ENCODE results near the gene MMEL1.
"Not testable (repeated sequence)": the region's sequence is repeated elsewhere in the genome, so short reads cannot be mapped to it uniquely, and the experiment has no call there.

Gene MMEL1

DNA sequence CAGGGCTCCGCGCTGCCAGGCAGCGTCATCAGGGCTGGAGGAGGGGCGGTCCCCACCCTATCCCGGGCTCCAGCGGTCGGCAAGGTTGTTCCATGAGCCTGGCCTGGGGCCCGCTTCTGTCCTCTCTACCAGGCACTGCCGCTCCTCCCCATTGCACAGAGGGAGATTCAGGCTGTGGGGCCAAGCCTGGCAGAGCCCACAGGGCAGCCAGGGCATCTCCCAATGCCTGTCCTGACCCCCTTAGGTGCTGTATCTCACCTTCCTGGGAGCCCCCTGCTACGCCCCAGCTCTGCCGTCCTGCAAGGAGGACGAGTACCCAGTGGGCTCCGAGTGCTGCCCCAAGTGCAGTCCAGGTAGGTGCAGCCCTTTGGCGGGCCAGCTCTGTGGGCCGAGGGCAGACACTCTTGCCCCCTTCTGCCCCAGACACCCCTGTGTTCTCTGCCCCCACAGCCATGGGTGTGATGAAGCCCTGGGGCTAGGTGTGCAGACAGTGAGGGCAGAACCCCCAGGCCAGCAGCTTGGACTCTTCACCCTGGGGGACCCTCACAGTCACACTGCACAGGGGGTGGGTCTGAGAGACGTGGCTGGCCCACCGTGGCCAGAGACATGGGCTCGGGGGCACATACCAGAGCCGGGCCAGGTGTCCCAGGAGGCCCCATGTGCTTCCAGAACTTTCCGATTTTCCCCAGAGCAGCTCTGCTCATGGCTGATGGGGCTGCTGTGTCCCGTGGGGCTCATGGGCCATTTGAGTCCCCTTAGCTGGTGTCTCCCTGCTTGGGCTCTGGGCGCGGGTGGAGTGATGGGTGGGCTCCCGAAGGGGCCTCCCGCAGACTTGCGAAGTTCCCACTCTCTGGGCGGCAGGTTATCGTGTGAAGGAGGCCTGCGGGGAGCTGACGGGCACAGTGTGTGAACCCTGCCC is 75.1 kb downstream of the MMEL1 start:
- Mint-ChIP-seq H3K27me3 (no peaks in the 10 kb centered on the region), H3K4me3 (peak overlapping the region; percentile 86 to 93), H3K9me3 (no peaks in the 10 kb centered on the region), H3K4me1 (peaks cover 72% of the 10 kb centered on the region), H3K27ac (peak overlapping the region; percentile 92 to 98)
- DNase-seq (no peak), ATAC-seq (no peak)

GRCh38 chr1:2556678-2557481 is 75.9 kb downstream of the MMEL1 start:
- Mint-ChIP-seq H3K4me1 (peaks cover 70% of the 10 kb centered on the region), H3K9me3 (no peaks in the 10 kb centered on the region), H3K27ac (peak overlapping the region; percentile 93 to 98), H3K27me3 (no peaks in the 10 kb centered on the region), H3K4me3 (peak overlapping the region; percentile 86 to 93)
- peak; percentile 3 for ATAC-seq
- DNase-seq, result peak in 1 of 2 donors; percentile 62

- DNase-seq (peak; percentile 76 to 85), ATAC-seq (peak; percentile 73)
- H3K4me3 Mint-ChIP-seq, result peak within 1 kb of the TSS; percentile 86 to 93
- H3K27me3 Mint-ChIP-seq, result no peaks in the 10 kb centered on the region
- peak within 1 kb of the TSS; percentile 93 to 98 for H3K27ac Mint-ChIP-seq
- H3K9me3 Mint-ChIP-seq, result no peaks in the 10 kb centered on the region
- H3K4me1 Mint-ChIP-seq, result peaks cover 65% of the 10 kb centered on the region
Measured at GRCh38 chr1:2556277-2556677, 76.5 kb downstream of the MMEL1 start, which contains the start of gene TNFRSF14. TNFRSF14 (plus strand) TSS chr1:2556371; CDS start chr1:2556665, 294 bp downstream.

- DNase-seq (peak; percentile 85 to 92), ATAC-seq (peak; percentile 80)
- H3K27ac Mint-ChIP-seq, result peak overlapping the region; percentile 93 to 98
- H3K4me1 Mint-ChIP-seq, result peaks cover 65% of the 10 kb centered on the region
- H3K9me3 Mint-ChIP-seq, result no peaks in the 10 kb centered on the region
- H3K27me3 Mint-ChIP-seq, result no peaks in the 10 kb centered on the region
- H3K4me3 Mint-ChIP-seq, result peak overlapping the region; percentile 86 to 93
Measured at GRCh38 chr1:2555634-2556276, 77.1 kb downstream of the MMEL1 start.

DNA sequence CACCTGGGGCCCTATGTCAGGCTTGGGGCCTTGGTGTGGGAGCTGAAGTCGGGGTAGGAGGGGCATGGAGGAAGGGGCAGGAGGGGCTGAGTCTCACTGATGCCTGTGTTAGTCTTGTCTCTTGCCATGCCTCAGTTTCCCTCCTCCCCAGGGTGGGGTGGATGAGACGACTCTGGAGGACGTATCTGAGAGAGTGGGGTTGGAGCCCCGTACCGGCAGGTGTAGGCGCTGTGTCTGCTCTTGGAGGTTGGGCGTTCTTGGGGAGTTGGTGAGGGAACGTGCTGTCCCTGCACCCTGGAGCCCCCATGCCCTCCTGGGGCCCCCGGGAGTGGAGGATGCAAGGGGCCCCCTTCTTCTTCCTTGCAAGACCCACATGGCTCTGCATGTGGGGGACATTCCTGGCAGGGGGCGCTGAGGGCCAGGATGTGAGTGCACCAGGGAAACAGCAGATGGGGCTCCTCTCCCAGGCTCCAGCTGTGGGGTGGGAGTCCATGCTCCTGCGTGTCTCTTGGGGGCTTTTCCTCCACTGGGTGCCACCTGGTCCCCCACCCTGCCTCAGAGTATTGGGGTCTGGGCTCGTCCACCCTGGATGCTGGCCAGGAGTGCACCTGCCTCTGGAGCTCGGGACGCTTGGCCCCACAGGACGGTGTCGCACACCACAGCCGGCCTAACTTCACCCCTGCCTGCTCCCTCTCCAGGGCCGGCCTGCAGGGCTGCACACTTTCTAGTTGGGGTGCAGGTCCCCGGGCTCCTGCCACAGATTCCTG is 78.0 kb downstream of the MMEL1 start:
- DNase-seq (peak; percentile 60 to 66), ATAC-seq (peak; percentile 31)
- peak overlapping the region; percentile 86 to 93 for H3K4me3 Mint-ChIP-seq
- H3K27ac Mint-ChIP-seq, result peak overlapping the region; percentile 41 to 89
- H3K4me1 Mint-ChIP-seq, result peaks cover 68% of the 10 kb centered on the region
- H3K9me3 Mint-ChIP-seq, result no peaks in the 10 kb centered on the region
- no peaks in the 10 kb centered on the region for H3K27me3 Mint-ChIP-seq

DNA sequence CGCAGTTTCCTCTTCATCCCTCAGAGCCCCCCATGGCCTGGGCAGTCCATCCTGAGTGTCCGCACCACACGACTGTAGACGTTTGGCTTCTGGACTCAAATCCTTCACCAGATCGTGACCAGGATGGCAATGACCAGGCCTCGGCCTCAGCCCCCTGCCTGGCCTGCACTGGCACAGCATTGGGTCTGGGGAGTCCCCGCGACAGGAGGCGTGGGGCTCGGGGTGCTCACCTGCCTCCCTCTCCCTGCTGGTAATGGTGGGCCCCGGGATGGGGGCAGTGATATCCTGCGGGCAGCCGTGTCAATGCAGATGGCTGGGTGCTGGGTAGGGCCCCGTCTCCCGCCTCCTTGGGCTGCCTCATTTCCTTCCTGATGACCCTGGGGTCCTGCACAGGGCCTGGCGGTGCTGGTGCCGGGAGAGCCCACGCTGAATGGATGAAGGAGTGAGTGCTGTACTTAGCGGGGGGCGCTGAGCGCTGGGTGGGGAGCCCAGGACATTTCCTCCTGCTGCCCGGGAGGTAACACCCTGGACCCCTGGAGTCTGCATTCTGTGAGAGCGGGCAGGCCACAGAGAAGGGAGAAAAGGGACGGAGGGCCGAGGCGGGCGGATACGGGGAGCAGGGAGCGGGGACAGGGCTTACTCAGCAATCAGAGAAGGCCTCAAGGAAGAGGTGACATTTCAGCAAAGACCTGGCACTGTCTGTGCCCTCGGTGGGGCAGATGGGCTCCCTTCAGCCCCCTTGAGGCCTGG is 78.8 kb downstream of the MMEL1 start:
- Mint-ChIP-seq H3K27ac (peak overlapping the region in 1 of 2 donors; percentile 87), H3K4me3 (peak overlapping the region; percentile 86 to 93), H3K9me3 (no peaks in the 10 kb centered on the region), H3K27me3 (no peaks in the 10 kb centered on the region), H3K4me1 (peaks cover 68% of the 10 kb centered on the region)
- DNase-seq (no peak), ATAC-seq (no peak)

DNA sequence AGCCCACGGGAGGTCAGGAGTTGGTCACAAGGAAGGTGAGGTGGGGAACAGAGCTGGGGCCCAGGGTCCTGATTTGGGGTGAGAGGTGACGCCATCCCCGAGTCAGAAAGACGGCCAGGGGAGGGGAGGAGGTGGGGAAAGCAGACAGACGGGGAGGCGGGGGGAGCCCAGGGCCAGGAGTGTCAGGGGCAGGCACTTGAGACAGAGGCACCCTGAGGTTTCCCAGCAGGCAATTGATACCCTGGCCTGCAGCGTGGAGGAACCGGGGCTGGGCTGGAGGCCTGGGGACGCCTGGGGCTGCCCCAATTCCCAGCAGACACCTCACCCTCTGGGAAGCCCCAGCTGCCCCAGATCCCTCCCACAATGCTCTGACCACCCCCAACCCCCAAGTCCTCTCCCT is 79.7 kb downstream of the MMEL1 start:
- not testable (repeated sequence) for DNase-seq, H3K4me3 Mint-ChIP-seq, H3K27me3 Mint-ChIP-seq, ATAC-seq, H3K9me3 Mint-ChIP-seq
- H3K27ac Mint-ChIP-seq, result peak overlapping the region in 1 of 2 donors; percentile 46
- peaks cover 61% of the 10 kb centered on the region for H3K4me1 Mint-ChIP-seq

GRCh38 chr1:2552189-2552588 is 80.6 kb downstream of the MMEL1 start:
- no peaks in the 10 kb centered on the region for H3K9me3 Mint-ChIP-seq
- H3K27me3 Mint-ChIP-seq, result no peaks in the 10 kb centered on the region
- H3K4me1 Mint-ChIP-seq, result peaks cover 53% of the 10 kb centered on the region
- H3K27ac Mint-ChIP-seq, result no peak overlapping the region
- no peak overlapping the region for H3K4me3 Mint-ChIP-seq
- no peak for ATAC-seq
- no peak for DNase-seq

DNA sequence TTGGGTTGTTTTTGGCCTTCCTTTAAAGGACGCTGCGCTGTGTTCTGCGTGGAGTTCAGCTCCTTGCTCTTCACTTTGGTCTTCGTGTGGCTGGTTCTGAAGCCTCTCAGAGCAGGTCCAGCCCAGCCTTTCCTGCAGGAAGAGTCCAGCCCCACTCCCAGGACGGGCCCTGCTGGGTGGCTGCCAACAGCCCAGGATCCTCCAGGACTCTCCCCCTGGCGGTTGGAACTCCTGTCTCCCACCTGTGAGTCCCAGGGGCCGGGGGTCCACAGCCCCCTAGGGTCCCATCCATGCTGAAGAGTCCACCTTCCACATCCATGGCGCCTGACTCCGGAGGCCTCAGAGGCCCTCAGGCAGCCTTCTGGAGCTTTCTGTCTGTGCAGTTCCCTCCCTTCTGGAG is 81.3 kb downstream of the MMEL1 start:
- not testable (repeated sequence) for H3K27me3 Mint-ChIP-seq, ATAC-seq, H3K9me3 Mint-ChIP-seq, DNase-seq, H3K4me3 Mint-ChIP-seq
- peak overlapping the region; percentile 19 to 93 for H3K27ac Mint-ChIP-seq
- H3K4me1 Mint-ChIP-seq, result peaks cover 50% of the 10 kb centered on the region

DNA sequence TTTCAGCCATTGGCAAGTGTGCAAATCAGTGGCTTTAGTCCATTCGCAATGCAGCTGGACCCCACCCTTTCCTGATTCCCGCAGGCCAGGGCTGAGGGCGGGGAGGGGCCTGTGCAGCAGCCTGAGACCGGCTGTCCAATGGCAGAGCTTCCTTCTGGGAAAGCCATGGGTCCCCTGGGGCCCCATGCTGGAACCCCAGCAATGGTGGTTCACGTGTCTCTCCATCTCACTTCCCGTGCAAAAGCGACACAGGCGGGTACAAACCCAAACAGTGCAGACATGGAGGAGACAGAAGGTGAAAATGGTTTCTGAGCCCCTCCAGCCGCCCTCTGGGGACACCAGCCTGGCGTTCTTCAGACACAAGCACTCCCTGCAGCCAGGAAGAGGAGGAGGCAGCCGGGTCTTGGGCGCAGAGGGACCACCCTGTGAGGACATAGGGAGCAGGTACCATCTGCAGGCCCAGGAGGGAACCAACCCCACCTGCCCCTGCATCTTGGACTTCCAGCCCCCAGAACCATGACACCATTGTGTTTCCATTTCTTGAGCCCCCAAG is 82.4 kb downstream of the MMEL1 start:
- peak overlapping the region in 1 of 2 donors; percentile 72 for H3K4me3 Mint-ChIP-seq
- not testable (repeated sequence) for DNase-seq, H3K9me3 Mint-ChIP-seq, H3K27me3 Mint-ChIP-seq, H3K27ac Mint-ChIP-seq, ATAC-seq
- H3K4me1 Mint-ChIP-seq, result peaks cover 52% of the 10 kb centered on the region

DNA sequence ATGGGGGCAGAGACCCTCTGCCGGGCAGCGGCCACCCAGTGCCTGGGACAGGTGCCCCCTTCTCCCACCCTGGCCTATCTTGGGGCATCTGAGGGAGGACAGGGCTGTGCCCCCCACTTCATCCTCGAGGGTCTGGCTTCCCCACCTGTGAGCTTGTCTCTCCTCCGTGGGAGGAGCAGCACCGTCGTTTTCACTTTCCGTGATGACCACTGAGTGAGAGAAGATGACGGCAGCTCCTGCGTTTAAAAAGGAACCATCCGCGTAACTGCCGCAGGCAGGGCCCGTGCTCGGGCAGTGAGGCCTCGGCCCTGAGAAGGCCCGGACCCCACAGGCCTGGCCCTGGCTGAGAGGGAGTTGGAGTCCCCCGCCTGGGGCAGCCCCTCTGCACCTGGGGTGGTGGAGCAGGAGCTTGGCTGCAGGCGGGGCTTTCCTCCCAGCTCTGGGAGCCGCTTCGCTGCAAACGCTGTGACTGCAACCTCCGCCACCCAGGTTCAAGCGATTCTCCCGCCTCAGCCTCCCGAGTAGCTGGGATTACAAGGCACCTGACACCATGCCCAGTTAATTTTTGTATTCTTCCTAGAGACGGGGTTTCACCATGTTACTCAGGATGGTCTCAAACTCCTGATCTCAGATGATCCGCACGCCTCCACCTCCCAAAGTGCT is 83.3 kb downstream of the MMEL1 start:
- H3K27me3 Mint-ChIP-seq, ATAC-seq, H3K9me3 Mint-ChIP-seq, DNase-seq: not testable (repeated sequence)
- Mint-ChIP-seq H3K4me3 (peak overlapping the region; percentile 91 to 93), H3K4me1 (peaks cover 52% of the 10 kb centered on the region), H3K27ac (peak overlapping the region; percentile 96 to 98)

DNA sequence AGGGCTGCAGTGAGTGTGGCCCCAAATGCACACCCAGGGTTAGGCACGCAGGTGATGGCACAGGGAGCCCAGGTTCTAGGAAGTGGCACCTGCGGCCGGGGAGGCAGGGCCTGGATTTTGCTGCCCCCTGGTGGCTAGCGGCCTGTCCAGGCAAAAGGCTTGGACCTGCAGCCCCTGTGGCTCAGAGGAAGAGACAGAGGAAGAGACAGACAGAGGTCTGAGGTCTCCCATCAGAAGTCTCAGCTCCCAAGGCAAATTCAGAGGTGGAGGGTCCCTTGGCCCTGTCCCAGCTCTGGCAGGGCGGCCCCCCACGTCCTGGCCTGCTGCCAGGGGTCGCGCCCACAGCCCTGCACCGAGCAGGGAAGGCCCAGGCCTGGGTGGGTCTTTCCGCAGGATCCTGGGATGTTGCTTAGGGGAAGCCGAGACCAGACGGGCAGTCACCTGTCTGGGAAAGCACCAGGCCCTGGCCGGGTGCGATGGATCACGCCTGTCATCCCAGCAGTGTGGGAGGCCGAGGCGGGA is 84.7 kb downstream of the MMEL1 start:
- H3K4me1 Mint-ChIP-seq, result peaks cover 55% of the 10 kb centered on the region
- DNase-seq (peak; percentile 87 to 92), ATAC-seq (peak; percentile 57)
- no peaks in the 10 kb centered on the region for H3K9me3 Mint-ChIP-seq
- H3K27me3 Mint-ChIP-seq, result no peaks in the 10 kb centered on the region
- H3K27ac Mint-ChIP-seq, result peak overlapping the region; percentile 96 to 98
- peak overlapping the region; percentile 91 to 93 for H3K4me3 Mint-ChIP-seq

Data from stimulated activated naive CD8-positive, alpha-beta T cell treated with anti-CD3 and anti-CD28 coated beads, Interleukin-15, amount 100 ng/mL, for 72 hours (primary cell).